Stimulated activated effector memory CD8-positive, alpha-beta T cell treated with anti-CD3 and anti-CD28 coated beads, Interleukin-12 subunit alpha, Interleukin-12 subunit beta, amount 100 ng/mL, for 72 hours (primary cell): ENCODE measurements around the gene CLASRP.
A peak's percentile ranks its signal among the peaks of the same experiment; 100 is the strongest.

ENCODE experiments used
- ATAC-seq: fragments of 150-1000 bp; cut with Tn5 transposase; 2 replicates; pipeline ENCODE4 v1.10.0; 2021
- DNase-seq, 2 donors: peaks; one replicate each; pipeline ENCODE4 v3.0.0; 2021 to 2022; ENCODE audit warnings: low spot score in 2 of 2
- H3K27ac Mint-ChIP-seq: one replicate; pipeline ENCODE4 v1.8.0; 2022; ENCODE audit warnings: mild to moderate bottlenecking, mixed read lengths
- H3K36me3 Mint-ChIP-seq: one replicate; pipeline ENCODE4 v1.8.0; 2022; ENCODE audit warnings: mild to moderate bottlenecking, mixed read lengths
- H3K4me1 Mint-ChIP-seq: one replicate; pipeline ENCODE4 v1.8.0; 2022; ENCODE audit warnings: mixed read lengths
- H3K4me3 Mint-ChIP-seq: one replicate; pipeline ENCODE4 v1.8.0; 2022; ENCODE audit warnings: mild to moderate bottlenecking, mixed read lengths
- H3K9me3 Mint-ChIP-seq: one replicate; pipeline ENCODE4 v1.8.0; 2022; ENCODE audit warnings: mixed read lengths

Gene CLASRP

DNA sequence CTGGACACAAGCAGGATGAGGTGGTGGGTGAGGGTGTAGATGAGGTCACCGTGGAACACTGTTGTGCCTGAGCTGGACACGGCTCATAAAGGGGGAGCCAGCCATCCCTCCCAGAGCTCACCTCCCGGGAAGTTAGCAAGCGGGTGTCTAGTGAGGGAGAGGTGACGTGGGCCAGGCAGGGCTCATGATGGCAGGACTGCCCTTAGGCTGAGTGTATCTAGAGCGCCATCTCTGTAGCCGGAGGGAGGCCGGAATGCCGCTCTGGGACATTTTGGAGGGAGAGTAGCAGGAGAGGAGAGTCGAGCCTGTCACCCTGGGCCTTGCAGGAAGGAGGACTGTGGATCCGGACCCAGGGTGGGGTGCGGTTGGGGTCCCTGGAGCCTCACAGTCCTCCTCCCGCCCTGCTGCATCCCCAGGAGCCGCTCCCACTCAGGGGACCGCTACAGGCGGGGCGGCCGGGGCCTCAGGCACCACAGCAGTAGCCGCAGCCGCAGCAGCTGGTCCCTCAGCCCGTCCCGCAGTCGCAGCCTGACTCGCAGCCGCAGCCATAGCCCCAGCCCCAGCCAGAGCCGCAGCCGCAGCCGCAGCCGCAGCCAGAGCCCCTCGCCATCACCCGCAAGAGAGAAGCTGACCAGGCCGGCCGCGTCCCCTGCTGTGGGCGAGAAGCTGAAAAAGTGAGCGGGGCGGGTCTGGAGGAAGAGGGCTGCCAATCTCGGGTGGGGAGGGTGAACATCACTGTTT lies 28.2 kb downstream of the CLASRP start:
- peaks cover 92% of the 10 kb centered on the region for H3K36me3 Mint-ChIP-seq
- DNase-seq = no peak

GRCh38 chr19:45068041-45068440 lies 29.2 kb downstream of the CLASRP start:
- peaks cover 90% of the 10 kb centered on the region for H3K36me3 Mint-ChIP-seq
- no peak overlapping the region for H3K4me3 Mint-ChIP-seq
- no peak overlapping the region for H3K27ac Mint-ChIP-seq
- DNase-seq (no peak), ATAC-seq (no peak)
- H3K9me3 Mint-ChIP-seq = no peaks in the 10 kb centered on the region
- H3K4me1 Mint-ChIP-seq = no peaks in the 10 kb centered on the region

More for the DNA sequence above, 28.2 kb downstream of the CLASRP start:
- H3K9me3 Mint-ChIP-seq = no peaks in the 10 kb centered on the region
- no peak overlapping the region for H3K4me3 Mint-ChIP-seq
- peak overlapping the region; percentile 45 for H3K27ac Mint-ChIP-seq
- ATAC-seq = no peak
- no peaks in the 10 kb centered on the region for H3K4me1 Mint-ChIP-seq

- ATAC-seq = no peak
- DNase-seq = no peak
- H3K4me3 Mint-ChIP-seq = no peak overlapping the region
- no peaks in the 10 kb centered on the region for H3K9me3 Mint-ChIP-seq
- H3K27ac Mint-ChIP-seq = peak overlapping the region; percentile 65
- H3K4me1 Mint-ChIP-seq = no peaks in the 10 kb centered on the region
- peaks cover 81% of the 10 kb centered on the region for H3K36me3 Mint-ChIP-seq
These were observed 30.2 kb downstream of the CLASRP start for GRCh38 chr19:45069056-45069455.

GRCh38 chr19:45070214-45070613 lies 31.4 kb downstream of the CLASRP start:
- peaks cover 76% of the 10 kb centered on the region for H3K36me3 Mint-ChIP-seq
- no peak overlapping the region for H3K4me3 Mint-ChIP-seq
- peaks cover 6% of the 10 kb centered on the region for H3K4me1 Mint-ChIP-seq
- no peaks in the 10 kb centered on the region for H3K9me3 Mint-ChIP-seq
- DNase-seq = no peak
- ATAC-seq = no peak
- H3K27ac Mint-ChIP-seq = no peak overlapping the region

GRCh38 chr19:45070861-45071544 lies 32.2 kb downstream of the CLASRP start:
- ATAC-seq = no peak
- no peak for DNase-seq
- Mint-ChIP-seq H3K36me3 (peaks cover 68% of the 10 kb centered on the region), H3K27ac (no peak overlapping the region), H3K9me3 (no peaks in the 10 kb centered on the region), H3K4me3 (no peak overlapping the region), H3K4me1 (peaks cover 6% of the 10 kb centered on the region)

DNA sequence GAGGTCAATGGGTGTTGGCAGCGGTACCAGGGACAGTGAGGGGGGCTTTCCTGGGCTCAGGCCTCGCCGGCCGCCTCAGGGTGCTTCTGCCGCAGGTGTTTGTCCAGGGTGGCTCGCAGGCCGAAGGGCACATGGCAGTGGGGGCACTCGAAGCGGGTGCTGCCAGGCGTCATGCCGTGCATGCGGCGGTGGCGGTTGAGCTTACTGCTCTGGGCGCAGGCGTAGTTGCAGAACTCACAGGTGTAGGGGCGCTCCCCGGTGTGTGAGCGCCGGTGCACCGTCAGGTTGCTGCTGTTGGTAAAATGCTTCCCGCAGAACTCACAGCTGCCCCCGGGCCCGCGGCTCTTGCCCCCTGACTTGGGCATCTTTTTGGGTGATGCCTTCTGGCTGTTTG lies 32.7 kb downstream of the CLASRP start:
- DNase-seq (no peak), ATAC-seq (no peak)
- Mint-ChIP-seq H3K4me3 (no peak overlapping the region), H3K9me3 (no peaks in the 10 kb centered on the region), H3K27ac (no peak overlapping the region), H3K36me3 (peaks cover 63% of the 10 kb centered on the region), H3K4me1 (peaks cover 7% of the 10 kb centered on the region)

GRCh38 chr19:45071969-45072790 lies 33.3 kb downstream of the CLASRP start:
- Mint-ChIP-seq H3K36me3 (peaks cover 56% of the 10 kb centered on the region), H3K4me3 (no peak overlapping the region), H3K27ac (no peak overlapping the region), H3K9me3 (no peaks in the 10 kb centered on the region), H3K4me1 (peaks cover 14% of the 10 kb centered on the region)
- ATAC-seq (no peak), DNase-seq (no peak)

DNA sequence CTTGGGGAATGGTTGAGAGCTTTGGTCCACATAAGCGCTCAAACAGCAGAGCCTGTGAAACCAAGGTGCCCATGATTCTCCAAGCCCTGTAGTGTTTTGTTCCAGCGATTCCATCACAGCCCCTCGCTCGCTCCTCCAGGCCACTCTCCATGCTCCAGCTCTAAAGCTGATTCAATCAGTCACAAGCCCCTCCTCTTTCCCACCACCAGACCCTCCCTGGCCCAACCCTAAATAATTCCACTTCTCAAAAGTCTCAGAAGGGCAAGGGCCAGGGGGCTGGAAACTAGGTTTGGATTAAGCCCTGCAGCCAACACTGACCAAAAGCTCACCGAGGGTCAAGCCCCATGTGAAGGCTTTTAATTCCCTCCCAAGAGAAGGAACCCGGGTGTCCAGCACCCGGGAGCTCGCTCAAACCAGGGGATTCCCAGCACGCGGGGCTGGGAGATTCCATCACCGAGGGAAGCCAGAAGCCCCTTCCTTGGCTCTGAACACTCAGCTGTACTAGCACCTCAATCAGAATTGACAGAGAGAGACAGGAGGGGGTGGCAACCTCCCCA lies 36.0 kb downstream of the CLASRP start:
- ATAC-seq = no peak
- DNase-seq = no peak
- Mint-ChIP-seq H3K36me3 (peaks cover 39% of the 10 kb centered on the region), H3K9me3 (no peaks in the 10 kb centered on the region), H3K27ac (peak overlapping the region; percentile 78), H3K4me3 (peak overlapping the region; percentile 99), H3K4me1 (peaks cover 31% of the 10 kb centered on the region)

DNA sequence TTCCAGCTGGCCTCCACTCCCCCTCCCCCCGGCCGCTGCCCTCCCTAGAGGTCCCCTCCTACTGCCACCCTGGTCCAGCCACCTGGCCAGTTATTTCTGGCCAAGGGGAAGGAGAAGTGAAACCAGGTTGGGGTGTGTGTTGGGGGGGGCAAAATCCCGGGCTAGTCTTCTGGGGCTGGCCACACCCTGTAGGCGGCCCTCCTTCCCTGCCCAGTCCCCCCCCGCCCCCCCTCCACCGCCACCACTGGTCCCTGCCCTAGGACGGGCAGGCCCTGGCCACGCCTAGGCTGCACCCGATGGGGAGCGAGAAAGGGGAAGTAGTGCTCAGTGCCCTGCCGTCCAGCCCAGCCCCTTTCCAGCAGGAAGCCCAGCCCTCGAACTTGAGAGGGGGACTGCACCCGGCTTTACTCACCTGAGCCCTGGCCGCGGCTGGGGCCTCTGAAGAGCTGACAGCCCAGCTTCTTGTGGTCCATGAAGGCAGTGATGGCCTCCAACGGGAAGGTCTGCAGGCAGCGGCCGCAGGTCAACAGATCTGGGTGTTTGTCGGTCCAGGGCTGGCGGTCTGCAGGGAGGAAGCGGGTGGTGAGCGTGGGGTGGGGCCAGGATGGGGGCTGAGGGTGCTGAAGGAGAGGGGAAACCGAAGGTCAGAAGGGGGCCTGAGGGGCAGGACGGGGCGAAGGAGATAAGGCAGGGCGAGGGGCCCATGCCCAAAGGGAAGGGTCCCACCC lies 36.6 kb downstream of the CLASRP start:
- DNase-seq (peak; percentile 27 to 76), ATAC-seq (peak; percentile 53)
- H3K27ac Mint-ChIP-seq = peak overlapping the region; percentile 78
- no peaks in the 10 kb centered on the region for H3K9me3 Mint-ChIP-seq
- H3K4me1 Mint-ChIP-seq = peaks cover 35% of the 10 kb centered on the region
- H3K4me3 Mint-ChIP-seq = peak overlapping the region; percentile 99
- H3K36me3 Mint-ChIP-seq = peaks cover 39% of the 10 kb centered on the region

DNA sequence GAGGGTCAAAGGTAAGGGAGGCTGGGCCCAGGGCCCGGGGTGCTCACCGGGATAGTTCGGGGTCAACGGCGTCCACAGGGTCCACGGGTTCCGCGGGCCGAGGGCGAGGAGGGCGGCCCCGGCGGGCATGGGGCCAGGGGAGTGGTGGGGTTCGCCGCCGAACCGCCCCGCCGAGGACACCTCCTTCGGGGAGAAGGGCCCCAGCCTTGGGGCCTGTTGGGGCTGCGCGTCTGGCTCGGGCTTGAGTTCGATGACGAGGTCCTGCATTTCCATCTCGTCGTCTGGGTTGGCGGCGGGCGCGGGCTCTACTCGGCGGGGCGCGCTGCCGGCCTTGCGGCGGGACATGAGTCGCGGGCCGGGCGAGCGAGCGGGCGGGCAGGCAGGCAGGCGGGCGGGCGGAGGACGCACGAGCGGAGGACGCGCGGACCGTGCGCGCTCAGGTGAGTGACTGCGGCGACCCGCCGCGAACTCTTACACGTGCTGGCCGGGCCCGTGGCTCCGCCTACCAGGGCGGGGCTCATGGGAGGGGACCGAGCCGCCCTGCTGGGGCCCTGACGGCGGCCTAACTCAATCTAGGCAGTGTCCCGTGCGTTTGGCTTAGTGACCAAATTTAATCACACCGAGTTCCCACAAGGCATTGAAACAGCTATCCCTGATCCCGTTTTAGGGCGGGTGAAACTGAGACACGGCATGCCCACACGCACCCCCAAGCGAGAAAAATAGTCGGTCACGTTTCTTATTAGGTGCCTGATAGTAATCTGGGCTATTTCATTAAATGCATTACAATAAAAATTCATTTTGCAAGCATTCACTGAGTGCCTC lies 37.4 kb downstream of the CLASRP start, which contains the start of gene ZNF296:
ZNF296 (minus strand) TSS at position 450 of the 822 bp plus-strand sequence; CDS start at position 345, 105 bp downstream.
- Mint-ChIP-seq H3K36me3 (peaks cover 41% of the 10 kb centered on the region), H3K4me1 (peaks cover 43% of the 10 kb centered on the region), H3K27ac (peak within 1 kb of the TSS; percentile 78), H3K9me3 (no peaks in the 10 kb centered on the region), H3K4me3 (peak within 1 kb of the TSS; percentile 99)
- DNase-seq = peak; percentile 68 to 90
- peak; percentile 83 for ATAC-seq

GRCh38 chr19:45076851-45077730 lies 38.2 kb downstream of the CLASRP start:
- Mint-ChIP-seq H3K9me3 (no peaks in the 10 kb centered on the region), H3K36me3 (peaks cover 44% of the 10 kb centered on the region), H3K4me1 (peaks cover 51% of the 10 kb centered on the region), H3K27ac (peak overlapping the region; percentile 78), H3K4me3 (peak overlapping the region; percentile 99)
- DNase-seq (no peak), ATAC-seq (no peak)

DNA sequence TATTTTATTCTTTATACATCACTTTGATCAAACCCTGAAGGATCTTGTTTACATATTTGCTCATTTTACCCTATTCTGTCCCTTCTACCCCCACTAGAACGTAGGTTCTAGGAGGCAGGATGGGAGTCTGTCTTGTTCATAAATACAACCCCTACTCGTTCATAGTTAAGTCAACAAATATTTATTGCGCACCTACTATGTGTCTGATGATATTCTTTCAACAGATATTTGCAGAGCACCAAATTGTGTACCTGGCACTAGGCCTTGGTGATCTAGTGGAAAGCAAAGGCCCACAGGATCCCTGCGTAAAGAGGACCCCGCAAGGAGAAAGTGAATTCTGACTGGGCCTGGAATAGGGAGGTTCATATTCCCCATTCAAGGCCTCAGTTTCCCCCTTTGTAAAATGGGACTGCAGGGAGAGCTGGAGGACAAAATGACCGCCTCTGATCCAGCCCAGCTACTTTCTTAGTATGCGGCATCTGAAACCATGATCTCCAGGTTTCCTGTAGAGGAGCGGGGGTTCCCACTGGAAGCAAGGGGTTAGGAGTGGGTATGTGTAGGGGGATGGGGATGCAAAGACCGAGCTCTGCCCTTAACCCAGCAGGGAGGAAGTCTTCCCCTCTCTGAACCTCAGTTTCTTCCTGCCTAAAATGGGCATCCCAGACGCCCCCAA lies 39.7 kb downstream of the CLASRP start:
- Mint-ChIP-seq H3K36me3 (peaks cover 49% of the 10 kb centered on the region), H3K4me1 (peaks cover 55% of the 10 kb centered on the region), H3K4me3 (peak overlapping the region; percentile 99), H3K9me3 (no peaks in the 10 kb centered on the region), H3K27ac (peak overlapping the region; percentile 98)
- no peak for ATAC-seq
- no peak for DNase-seq
